Measurements from ENCODE around the gene SLC39A11.

DNA sequence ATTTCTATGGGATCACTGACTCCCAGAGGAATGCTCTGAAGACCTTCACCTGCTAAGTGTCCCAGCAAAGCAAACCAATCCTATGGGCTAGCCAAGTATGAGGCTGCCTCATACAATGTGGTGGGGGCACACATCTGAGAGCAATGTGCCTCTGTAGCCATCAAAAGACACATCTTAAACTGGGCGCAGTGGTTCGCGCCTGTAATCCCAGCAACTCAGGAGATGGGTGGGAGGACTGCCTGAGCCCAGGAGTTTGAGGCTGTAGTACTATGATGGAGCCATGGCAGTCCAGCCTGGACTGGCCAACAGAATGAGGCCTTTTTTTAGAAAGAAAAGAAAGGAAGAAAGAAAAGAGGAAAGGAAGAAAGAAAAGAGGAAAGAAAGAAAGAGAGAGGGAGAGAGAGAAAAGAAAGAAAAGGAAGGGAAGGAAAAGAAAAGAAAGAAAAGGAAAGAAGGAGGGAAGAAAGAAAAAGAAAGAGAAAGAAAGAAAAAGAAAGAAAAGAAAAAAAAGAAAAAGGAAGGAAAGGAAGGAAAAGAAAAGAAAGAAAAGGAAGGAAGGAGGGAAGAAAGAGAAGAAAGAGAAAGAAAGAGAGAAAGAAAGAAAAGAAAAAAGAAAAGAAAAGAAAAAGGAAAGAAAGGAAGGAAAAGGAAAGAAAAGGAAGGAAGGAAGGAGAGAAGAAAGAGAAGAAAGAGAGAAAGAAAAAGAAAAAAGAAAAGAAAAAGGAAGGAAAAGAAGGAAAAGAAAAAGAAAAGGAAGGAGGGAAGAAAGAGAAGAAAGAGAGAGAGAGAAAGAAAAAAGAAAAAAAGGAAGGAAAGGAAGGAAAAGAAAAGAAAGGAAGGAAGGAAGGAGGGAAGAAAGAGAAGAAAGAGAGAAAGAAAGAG lies 430.3 kb downstream of the SLC39A11 start:
- TF ChIP-seq GLIS3 (CRISPR knock-in tag; IDR thresholded peaks at IDR 0.05) (no peak), RARB (CRISPR knock-in tag; IDR thresholded peaks at IDR 0.05) (no peak), SNAI2 (CRISPR knock-in tag; IDR thresholded peaks at IDR 0.05) (no peak), ISL1 (CRISPR knock-in tag; IDR thresholded peaks at IDR 0.05) (no peak), ZFP30 (CRISPR knock-in tag; IDR thresholded peaks at IDR 0.05) (no peak), ZFP3 (CRISPR knock-in tag; IDR thresholded peaks at IDR 0.05) (no peak), PATZ1 (CRISPR knock-in tag; IDR thresholded peaks at IDR 0.05; ENCODE audit: borderline replicate concordance) (no peak), PPARA (CRISPR knock-in tag; IDR thresholded peaks at IDR 0.05; ENCODE audit: borderline replicate concordance) (no peak), CSDC2 (CRISPR knock-in tag; IDR thresholded peaks at IDR 0.05) (no peak), BACH2 (CRISPR knock-in tag; IDR thresholded peaks at IDR 0.05; ENCODE audit: borderline replicate concordance) (no peak)
- TF ChIP-seq, protein P1, sequence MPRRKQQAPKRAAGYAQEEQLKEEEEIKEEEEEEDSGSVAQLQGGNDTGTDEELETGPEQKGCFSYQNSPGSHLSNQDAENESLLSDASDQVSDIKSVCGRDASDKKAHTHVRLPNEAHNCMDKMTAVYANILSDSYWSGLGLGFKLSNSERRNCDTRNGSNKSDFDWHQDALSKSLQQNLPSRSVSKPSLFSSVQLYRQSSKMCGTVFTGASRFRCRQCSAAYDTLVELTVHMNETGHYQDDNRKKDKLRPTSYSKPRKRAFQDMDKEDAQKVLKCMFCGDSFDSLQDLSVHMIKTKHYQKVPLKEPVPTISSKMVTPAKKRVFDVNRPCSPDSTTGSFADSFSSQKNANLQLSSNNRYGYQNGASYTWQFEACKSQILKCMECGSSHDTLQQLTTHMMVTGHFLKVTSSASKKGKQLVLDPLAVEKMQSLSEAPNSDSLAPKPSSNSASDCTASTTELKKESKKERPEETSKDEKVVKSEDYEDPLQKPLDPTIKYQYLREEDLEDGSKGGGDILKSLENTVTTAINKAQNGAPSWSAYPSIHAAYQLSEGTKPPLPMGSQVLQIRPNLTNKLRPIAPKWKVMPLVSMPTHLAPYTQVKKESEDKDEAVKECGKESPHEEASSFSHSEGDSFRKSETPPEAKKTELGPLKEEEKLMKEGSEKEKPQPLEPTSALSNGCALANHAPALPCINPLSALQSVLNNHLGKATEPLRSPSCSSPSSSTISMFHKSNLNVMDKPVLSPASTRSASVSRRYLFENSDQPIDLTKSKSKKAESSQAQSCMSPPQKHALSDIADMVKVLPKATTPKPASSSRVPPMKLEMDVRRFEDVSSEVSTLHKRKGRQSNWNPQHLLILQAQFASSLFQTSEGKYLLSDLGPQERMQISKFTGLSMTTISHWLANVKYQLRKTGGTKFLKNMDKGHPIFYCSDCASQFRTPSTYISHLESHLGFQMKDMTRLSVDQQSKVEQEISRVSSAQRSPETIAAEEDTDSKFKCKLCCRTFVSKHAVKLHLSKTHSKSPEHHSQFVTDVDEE (CRISPR knock-in tag; IDR thresholded peaks at IDR 0.05): no peak

Data from SK-N-SH treated with all-trans-retinoic acid at 6 μM for 48 hours (cell line).